Stimulated activated CD4-positive, alpha-beta T cell treated with anti-CD3 and anti-CD28 coated beads, Interleukin-12 subunit alpha, Interleukin-12 subunit beta, amount 100 ng/mL, for 4 hours (primary cell): Measurements from ENCODE around the gene EFNB1.

ENCODE experiments used
- DNase-seq: peaks from one replicate; pipeline ENCODE4 v3.0.0-alpha.2; 2020

EFNB1 gene

DNA sequence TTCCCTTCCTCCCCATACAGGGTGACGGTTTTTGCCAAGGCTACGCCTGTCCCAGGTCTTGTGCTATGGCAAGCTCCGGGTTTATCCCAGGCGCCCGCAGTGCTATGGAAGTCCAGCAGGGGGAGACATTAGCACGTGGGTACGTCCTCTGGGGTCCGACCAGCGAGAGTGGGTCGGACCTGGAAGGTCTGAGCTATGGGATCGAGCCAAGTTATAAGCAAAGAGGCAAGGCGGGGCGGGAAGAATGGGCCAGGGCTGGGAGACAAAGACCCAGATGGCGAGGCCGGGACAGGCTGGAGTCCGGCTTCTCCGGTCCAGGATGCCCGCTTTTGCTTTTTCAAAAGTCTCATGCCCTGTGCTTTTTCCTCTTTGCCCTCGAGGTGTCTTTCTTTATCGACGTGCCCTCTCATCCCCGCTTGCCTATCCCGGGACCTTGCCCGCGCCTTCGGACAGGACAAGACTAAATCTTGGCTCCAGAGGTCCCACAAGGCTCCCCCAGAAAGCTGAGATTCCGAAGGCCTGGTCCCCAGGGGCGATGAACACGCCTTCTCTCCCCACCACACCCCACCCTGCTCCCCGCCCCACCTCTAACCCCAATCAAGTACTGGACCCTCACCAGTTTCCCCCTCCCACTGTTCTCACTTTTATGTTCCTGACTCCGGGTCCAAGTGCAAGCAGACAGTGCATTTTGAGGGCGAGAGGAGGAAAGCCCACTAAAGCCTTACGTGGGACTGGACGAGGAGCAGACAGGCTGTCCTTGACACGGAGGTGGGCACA lies 785 bp upstream of the EFNB1 start:
- peak; percentile 74 for DNase-seq

GRCh38 chrX:68829582-68830418 lies 979 bp downstream of the EFNB1 start:
- peak; percentile 7 for DNase-seq

GRCh38 chrX:68830419-68831404 lies 1.9 kb downstream of the EFNB1 start:
- no peak for DNase-seq

DNA sequence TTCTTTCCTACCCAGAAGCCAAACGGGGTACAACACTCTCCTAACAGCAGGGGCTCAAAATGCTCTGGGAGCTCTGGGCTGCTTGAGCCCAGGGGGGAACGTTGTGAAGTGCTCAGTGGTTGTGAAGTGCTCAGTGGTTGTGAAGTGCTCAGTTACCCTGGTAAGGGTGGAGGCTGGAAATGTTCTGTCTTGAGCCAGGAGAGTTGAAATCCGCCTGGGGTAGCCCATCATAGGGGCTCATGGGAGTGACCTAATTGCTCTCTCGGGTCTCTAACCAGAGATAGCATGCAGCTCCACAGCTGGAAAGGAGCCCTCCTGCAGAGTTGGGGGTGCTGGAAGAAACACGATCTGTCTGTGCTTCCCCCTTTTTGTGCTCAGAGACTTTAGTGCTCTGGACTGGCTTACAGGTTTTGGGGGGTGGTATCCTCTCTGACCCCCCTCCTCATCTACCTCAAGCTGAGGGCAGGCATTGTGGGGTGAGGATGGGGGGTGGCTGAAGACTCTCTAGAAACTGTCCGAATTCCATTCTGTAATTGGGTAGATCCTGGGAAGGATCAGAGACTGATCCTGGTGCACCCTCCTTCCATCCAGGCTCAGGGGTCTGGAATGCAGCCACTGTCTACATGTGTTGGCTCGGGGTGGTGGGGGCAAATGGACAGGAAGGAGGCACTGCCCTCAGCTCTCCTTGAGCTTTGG lies 2.7 kb downstream of the EFNB1 start:
- no peak for DNase-seq

DNA sequence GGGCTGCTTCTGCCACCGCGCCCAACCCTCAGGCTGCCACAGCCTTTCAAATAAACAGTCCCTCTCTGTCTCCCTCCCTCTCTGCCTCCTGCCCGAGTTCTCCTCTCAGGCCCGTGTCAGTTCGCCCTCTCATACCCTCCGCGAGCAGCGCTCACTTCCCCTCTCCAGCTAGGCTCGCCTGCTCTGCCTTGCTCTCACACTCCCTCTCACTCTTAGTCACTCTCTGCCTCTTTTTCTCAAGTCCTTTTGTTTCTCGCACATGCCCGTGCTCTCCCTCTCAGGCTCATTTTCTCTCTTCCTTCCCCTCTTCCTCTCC lies 3.2 kb downstream of the EFNB1 start:
- DNase-seq: peak; percentile 15

- no peak for DNase-seq
Measured at GRCh38 chrX:68832516-68833447, 4.0 kb downstream of the EFNB1 start.

GRCh38 chrX:68833448-68833805 lies 4.6 kb downstream of the EFNB1 start:
- no peak for DNase-seq

- DNase-seq: no peak
Measured at GRCh38 chrX:68833855-68834331, 5.1 kb downstream of the EFNB1 start.

GRCh38 chrX:68834371-68835103 lies 5.7 kb downstream of the EFNB1 start:
- DNase-seq: no peak

DNA sequence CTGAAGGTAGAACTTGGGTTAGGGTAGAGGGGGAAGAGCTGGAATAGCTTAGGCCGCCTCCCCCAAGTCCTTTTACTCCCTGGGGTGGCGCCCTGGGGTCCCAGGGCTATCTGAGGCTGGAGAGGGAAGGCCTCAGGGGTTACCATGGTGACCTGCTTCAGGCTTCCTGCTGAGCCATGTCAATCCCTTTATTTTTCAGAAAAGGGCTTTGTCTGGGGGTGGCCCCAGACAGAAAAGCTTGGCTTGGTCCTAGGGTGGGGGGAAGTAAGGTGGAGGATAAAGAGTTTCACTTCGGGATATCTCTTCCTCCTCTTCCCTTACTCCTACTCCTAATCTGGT lies 6.3 kb downstream of the EFNB1 start:
- no peak for DNase-seq

GRCh38 chrX:68835468-68835867 lies 6.6 kb downstream of the EFNB1 start:
- DNase-seq: no peak

DNA sequence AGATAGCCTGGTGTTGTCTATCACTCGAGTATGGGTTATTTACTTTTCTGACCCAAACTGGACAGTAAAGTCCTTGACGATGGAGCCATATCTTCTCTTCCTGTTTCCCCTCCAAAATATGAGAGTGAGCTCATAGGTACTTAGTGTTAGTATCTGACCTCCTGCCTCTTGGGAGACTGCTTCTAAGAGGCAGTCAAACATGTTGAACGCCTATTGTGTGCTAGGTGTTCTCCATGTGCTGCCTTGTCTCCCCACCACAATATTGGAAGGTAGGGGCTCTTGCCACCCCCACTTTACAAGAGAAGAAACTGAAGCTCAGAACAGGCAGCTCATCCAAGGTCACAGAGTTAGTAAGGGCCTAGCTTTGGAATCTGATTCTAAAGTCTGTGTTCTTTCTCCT lies 8.3 kb downstream of the EFNB1 start:
- DNase-seq: no peak

DNA sequence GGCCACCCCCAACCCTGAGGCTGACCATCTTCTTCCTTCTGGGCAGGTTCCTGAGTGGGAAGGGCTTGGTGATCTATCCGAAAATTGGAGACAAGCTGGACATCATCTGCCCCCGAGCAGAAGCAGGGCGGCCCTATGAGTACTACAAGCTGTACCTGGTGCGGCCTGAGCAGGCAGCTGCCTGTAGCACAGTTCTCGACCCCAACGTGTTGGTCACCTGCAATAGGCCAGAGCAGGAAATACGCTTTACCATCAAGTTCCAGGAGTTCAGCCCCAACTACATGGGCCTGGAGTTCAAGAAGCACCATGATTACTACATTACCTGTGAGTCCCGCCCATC lies 9.7 kb downstream of the EFNB1 start:
- DNase-seq: no peak

DNA sequence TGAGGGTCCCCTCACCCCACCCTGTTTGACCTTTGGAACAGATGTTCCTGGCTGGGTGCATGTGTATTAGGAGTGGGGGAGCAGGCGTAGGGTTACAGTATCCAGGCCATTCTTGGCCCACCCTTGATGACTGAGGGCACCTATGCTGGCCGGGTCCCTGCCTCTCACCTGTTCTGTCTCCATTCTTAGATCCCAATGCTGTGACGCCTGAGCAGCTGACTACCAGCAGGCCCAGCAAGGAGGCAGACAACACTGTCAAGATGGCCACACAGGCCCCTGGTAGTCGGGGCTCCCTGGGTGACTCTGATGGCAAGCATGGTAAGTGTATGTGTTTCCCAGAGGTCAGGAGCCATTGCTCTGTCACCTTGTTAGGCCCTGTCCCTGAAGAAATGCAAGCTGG lies 10.9 kb downstream of the EFNB1 start:
- no peak for DNase-seq

DNA sequence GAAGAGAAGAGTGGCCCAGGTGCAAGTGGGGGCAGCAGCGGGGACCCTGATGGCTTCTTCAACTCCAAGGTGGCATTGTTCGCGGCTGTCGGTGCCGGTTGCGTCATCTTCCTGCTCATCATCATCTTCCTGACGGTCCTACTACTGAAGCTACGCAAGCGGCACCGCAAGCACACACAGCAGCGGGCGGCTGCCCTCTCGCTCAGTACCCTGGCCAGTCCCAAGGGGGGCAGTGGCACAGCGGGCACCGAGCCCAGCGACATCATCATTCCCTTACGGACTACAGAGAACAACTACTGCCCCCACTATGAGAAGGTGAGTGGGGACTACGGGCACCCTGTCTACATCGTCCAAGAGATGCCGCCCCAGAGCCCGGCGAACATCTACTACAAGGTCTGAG lies 11.4 kb downstream of the EFNB1 start:
- DNase-seq: no peak

DNA sequence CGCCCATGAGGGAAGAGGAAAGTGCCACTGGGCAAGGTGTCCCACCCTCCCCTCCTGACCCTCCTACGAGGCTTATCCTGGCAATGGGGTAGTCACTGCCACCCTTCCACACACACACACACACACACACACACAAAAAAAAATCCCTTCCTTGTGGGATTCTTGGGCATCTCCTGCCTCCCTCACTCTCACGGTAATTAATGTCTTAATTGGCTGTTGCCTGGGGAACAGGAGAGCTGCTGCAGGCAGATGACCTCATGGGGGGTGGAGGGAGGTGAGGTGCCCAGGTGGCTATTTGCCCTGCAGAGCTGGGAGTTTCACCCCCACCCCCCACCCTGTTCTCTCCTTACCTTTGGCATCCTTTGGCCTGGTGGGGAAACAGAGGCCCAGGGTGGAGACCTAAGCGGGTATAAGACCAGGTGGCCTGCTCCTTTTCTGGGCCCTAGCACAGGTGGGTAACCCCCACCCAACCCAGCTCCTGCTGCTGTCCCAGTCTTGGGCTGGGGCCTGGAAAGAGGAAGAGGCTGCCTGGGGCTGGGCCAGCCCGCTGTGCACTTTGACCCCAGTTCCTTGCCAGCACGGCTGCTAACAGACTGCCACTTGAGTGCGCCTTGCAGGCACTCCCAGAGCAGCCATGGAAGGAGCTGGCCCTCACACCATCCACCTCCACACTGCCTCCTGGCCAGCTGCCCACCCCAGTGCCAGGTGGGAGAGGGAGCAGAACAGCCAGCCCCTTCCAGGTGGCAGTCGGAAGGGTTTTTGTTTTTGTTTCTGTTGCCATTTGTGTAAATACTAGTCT lies 12.6 kb downstream of the EFNB1 start:
- DNase-seq: no peak

DNA sequence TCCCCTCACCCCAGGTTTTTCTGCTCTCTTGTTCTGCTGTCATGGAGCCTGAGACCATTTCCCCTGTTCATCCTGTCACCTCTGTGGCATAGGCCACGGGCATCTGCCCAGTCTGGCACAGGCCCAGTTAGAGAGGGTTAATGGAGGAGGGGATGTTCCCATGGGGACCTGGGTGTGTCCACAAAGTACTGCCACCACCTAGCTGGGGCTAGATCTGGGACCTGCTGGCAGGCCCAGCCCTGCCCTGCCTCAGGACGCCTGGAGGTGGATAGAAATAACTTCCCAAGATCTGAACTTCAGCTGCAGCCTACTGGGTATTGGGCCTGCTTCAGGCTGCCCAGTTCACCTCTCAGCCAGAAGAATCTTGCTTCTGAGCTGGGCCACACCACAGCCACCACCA lies 13.5 kb downstream of the EFNB1 start:
- no peak for DNase-seq

GRCh38 chrX:68842781-68843581 lies 14.2 kb downstream of the EFNB1 start:
- DNase-seq: no peak

GRCh38 chrX:68843992-68844391 lies 15.2 kb downstream of the EFNB1 start:
- no peak for DNase-seq
